Astrocyte of the spinal cord (primary cell): ENCODE data around the gene PKP4.

Source experiments
- DNase-seq: peaks from one replicate; pipeline ENCODE4 v3.0.0; 2011; ENCODE audit warnings: low read depth, low spot score
- H3K4me3 ChIP-seq: 2 replicates; pipeline ENCODE4 v1.5.1; 2011; ENCODE audit warnings: low read depth, mild to moderate bottlenecking, low read length, moderate library complexity
- CTCF ChIP-seq: IDR thresholded peaks from 2 replicates; pipeline ENCODE4 v1.5.1; 2012; ENCODE audit warnings: low read depth, mild to moderate bottlenecking, low read length, inconsistent platforms
- in situ Hi-C: cut with HindIII; loops from 2 replicates; pipeline ENCODE4 v1.10.0; 2017; ENCODE audit warnings: low sequenced_read_pairs

PKP4 gene

GRCh38 chr2:158529379-158530259 lies 72.9 kb downstream of the PKP4 start:
- DNase-seq = peak; percentile 17
- in situ Hi-C loops = no loop called here
- TF ChIP-seq CTCF = no peak
- H3K4me3 ChIP-seq = no peak overlapping the region

- no peak overlapping the region for H3K4me3 ChIP-seq
- in situ Hi-C loops = no loop called here
- no peak for DNase-seq
- no peak for TF ChIP-seq CTCF
Measured at GRCh38 chr2:158530829-158531228, 74.1 kb downstream of the PKP4 start.

GRCh38 chr2:158533009-158533408 lies 76.3 kb downstream of the PKP4 start:
- no peak for DNase-seq
- in situ Hi-C loops = no loop called here
- H3K4me3 ChIP-seq = no peak overlapping the region
- TF ChIP-seq CTCF = no peak

- peak; percentile 81 for DNase-seq
- no peak for TF ChIP-seq CTCF
- in situ Hi-C loops = no loop called here
- no peak overlapping the region for H3K4me3 ChIP-seq
Measured at GRCh38 chr2:158539176-158540005, 82.6 kb downstream of the PKP4 start.

- TF ChIP-seq CTCF = no peak
- in situ Hi-C loops = no loop called here
- no peak for DNase-seq
- H3K4me3 ChIP-seq = no peak overlapping the region
Measured at GRCh38 chr2:158542577-158542976, 85.8 kb downstream of the PKP4 start.

GRCh38 chr2:158543957-158544356 lies 87.2 kb downstream of the PKP4 start:
- H3K4me3 ChIP-seq = no peak overlapping the region
- no peak for DNase-seq
- in situ Hi-C loops = no loop called here
- TF ChIP-seq CTCF = no peak
